Testis (tissue), 3 donors: ENCODE results near the gene AFAP1. TPM values are rescaled to one million over a fixed set of nuclear protein-coding genes. Genes with fewer than 3 reads are reported as not detected.

Experiments used
- DNase-seq: peaks from one replicate; pipeline ENCODE4 v3.0.0-alpha.2; 2019
- H3K27ac ChIP-seq, 2 donors: fragments of 200-600 bp; sonication (generic); one replicate each; pipeline ENCODE4 v1.5.1; 2019
- H3K27me3 ChIP-seq: fragments of 200-600 bp; sonication (generic); one replicate; pipeline ENCODE4 v1.5.1; 2019
- H3K36me3 ChIP-seq: fragments of 200-600 bp; sonication (generic); one replicate; pipeline ENCODE4 v1.5.1; 2017; ENCODE audit warnings: low read depth; ENCODE audit errors: missing control alignments
- H3K4me1 ChIP-seq: fragments of 200-600 bp; sonication (generic); one replicate; pipeline ENCODE4 v1.5.1; 2019
- H3K4me3 ChIP-seq, 2 donors: fragments of 200-600 bp; sonication (generic); one replicate each; pipeline ENCODE4 v1.5.1; 2017 to 2019
- H3K9me3 ChIP-seq: fragments of 200-600 bp; sonication (generic); one replicate; pipeline ENCODE4 v1.5.1; 2017
- POLR2A ChIP-seq: fragments of 450-650 bp; IDR thresholded peaks from one replicate; pipeline ENCODE4 v1.6.1; 2017; ENCODE audit warnings: antibody characterized with exemption, mild to moderate bottlenecking, moderate library complexity
- WGBS, 2 donors: methylation state at CpG; one replicate each; pipeline ENCODE4 v1.1.5; 2018; 5-methylcytosine and 5-hydroxymethylcytosine counted together
- intact Hi-C: fragments of 100-400 bp; cut with DNase I; formaldehyde crosslinking; loops from one replicate; pipeline ENCODE4 v1.15.1; 2023; ENCODE audit warnings: low total_unique reads
- polyA plus RNA-seq: library from polyadenylated mRNA; stranded (reverse); fragments of 350-450 nt; fragmentation: Illumina TruSeq; extraction: RNeasy Lipid Tissue Mini Kit (QIAGEN cat#74804); gene quantifications from one replicate; pipeline ENCODE4 v1.2.3, GENCODE V29; 2014; ENCODE audit warnings: low read depth, low replicate concordance; ENCODE audit not compliant: insufficient read depth
- total RNA-seq, 2 donors: library from RNA; depleted of rRNA; stranded (reverse); fragments of >200 nt; gene quantifications; one replicate each; pipeline ENCODE4 v1.2.3, GENCODE V29; 2016
- TF ChIP-seq, protein P1 (sequence below), 3 experiments: fragments of 450-650 bp in 2 of 3; fragments of 200-600 bp in 1 of 3; sonication (generic) in 1 of 3; IDR thresholded peaks; one replicate each; pipeline ENCODE4 v1.5.1; 2016 to 2019; ENCODE audit warnings: antibody characterized with exemption in 3 of 3, mild to moderate bottlenecking in 2 of 3, moderate library complexity in 1 of 3

AFAP1 gene
- total and polyA plus RNA-seq, 3 donors from 2014 or later, result 23.1 to 52.4 (median 51.4) TPM

DNA sequence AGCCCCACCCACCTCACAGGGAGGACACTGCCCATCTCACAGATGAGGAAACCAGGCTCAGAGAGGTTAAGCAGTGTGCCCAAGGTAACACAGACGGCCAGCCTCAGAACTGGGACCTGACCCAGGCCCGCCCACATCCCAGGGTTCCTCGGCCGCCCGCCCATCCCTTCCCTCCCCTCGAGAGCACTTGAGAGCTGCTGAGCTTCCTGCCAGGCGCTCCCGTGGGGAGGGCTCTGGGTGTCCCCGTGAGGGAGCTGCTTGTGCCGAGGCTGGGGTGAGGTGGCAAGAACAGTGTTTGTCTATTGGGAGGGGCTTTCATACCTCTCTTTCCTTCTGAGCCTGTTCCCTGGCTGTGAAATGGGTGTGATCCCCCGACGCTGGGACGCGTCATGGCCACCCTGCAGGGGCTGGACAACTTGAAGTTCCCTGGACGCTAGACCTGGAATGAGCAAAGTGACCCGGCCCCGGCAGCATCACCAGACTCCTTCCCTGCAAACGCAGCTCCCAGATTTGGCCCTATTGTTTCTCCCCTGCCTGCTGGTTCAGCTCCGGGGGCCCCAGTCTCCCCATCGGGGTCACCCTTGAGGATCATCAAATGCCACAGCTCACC is 204.9 kb downstream of the AFAP1 start:
- TF ChIP-seq, protein P1, sequence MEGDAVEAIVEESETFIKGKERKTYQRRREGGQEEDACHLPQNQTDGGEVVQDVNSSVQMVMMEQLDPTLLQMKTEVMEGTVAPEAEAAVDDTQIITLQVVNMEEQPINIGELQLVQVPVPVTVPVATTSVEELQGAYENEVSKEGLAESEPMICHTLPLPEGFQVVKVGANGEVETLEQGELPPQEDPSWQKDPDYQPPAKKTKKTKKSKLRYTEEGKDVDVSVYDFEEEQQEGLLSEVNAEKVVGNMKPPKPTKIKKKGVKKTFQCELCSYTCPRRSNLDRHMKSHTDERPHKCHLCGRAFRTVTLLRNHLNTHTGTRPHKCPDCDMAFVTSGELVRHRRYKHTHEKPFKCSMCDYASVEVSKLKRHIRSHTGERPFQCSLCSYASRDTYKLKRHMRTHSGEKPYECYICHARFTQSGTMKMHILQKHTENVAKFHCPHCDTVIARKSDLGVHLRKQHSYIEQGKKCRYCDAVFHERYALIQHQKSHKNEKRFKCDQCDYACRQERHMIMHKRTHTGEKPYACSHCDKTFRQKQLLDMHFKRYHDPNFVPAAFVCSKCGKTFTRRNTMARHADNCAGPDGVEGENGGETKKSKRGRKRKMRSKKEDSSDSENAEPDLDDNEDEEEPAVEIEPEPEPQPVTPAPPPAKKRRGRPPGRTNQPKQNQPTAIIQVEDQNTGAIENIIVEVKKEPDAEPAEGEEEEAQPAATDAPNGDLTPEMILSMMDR (IDR thresholded peaks at IDR 0.05), result no peak
- TF ChIP-seq POLR2A, result no peak

DNA sequence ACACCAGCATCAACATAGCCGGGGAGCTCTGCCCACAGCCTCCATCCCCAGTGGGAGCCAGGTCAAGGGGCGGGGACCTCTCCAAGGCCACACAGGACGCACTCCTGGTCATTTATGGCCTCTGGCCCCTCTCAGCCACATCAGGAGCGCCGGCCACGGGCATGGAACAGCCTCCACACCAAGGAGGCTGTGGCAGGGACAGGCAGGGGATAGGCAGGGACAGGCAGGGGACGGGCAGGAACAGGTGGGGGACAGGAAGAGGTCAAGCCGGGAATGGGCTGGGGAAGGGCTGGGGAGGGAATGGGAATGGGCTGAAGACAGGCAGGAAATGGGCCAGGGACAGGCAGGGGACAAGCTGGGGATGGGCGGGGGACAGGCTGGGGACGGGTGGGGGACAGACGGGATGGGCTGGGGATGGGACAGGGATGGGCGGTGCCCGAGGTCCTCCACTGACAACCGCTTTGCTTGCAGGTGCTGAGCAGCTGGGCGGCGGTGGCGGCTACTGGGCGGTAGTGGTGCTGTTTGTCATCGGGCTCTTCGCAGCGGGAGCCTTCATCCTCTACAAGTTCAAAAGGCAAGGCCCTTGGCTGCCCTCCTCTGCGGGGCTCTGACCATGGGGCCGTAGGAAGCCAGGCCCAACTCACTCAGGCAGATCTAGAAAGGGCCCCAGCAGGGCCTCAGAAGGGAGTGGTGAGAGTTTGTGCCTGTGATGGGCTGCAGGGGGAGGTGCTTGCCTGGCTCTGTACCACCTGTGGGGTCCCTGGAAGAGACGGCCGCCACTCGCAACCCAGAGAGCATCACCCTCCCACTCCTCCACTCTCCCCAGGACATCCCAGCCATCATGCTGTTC is 205.6 kb downstream of the AFAP1 start:
- TF ChIP-seq, protein P1 (IDR thresholded peaks at IDR 0.05), result no peak
- TF ChIP-seq POLR2A, result no peak
- H3K4me1 ChIP-seq, result no peaks in the 10 kb centered on the region
- H3K4me3 ChIP-seq, result no peak overlapping the region
- 79 to 80% methylated on average over 7 to 25 of the region's 26 CpGs for WGBS, 2 donors
- no peaks in the 10 kb centered on the region for H3K36me3 ChIP-seq
- H3K9me3 ChIP-seq, result no peaks in the 10 kb centered on the region
- no peaks in the 10 kb centered on the region for H3K27me3 ChIP-seq
- DNase-seq, result no peak
- H3K27ac ChIP-seq, result no peak overlapping the region
- intact Hi-C loops, result no loop called here

More for the DNA sequence above, 204.9 kb downstream of the AFAP1 start:
- H3K9me3 ChIP-seq, result no peaks in the 10 kb centered on the region
- no peak overlapping the region for H3K27ac ChIP-seq
- DNase-seq, result no peak
- no peaks in the 10 kb centered on the region for H3K36me3 ChIP-seq
- WGBS, 2 donors, result 75 to 86% methylated on average over 15 to 20 of the region's 20 CpGs
- H3K27me3 ChIP-seq, result no peaks in the 10 kb centered on the region
- intact Hi-C loops, result no loop called here
- H3K4me1 ChIP-seq, result no peaks in the 10 kb centered on the region
- H3K4me3 ChIP-seq, result no peak overlapping the region

DNA sequence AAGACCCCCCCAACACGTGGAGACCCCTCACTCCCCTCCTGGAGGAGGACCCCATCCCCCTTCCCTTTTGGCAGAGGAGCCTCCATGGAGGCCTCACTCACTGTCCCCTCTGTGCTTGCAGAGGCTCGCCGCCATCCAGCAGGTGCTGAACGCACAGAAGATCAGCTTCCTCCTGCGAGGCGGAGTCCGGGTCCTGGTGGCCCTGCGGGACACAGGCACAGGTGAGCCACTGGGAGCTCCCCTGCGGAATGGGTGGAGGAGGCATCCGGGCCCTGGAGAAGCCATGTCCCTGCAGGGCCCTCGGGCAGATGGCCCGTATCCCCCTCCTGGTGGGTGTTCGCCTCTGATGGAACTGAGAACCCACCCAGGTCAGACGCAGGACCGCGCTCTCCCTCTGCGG is 206.5 kb downstream of the AFAP1 start:
- intact Hi-C loops, result no loop called here
- TF ChIP-seq, protein P1 (IDR thresholded peaks at IDR 0.05), result no peak
- TF ChIP-seq POLR2A, result no peak
- no peak for DNase-seq
- H3K27ac ChIP-seq, result no peak overlapping the region
- WGBS, 2 donors, result 89 to 97% methylated on average over 8 to 13 of the region's 17 CpGs
- no peaks in the 10 kb centered on the region for H3K36me3 ChIP-seq
- H3K4me1 ChIP-seq, result no peaks in the 10 kb centered on the region
- no peaks in the 10 kb centered on the region for H3K27me3 ChIP-seq
- H3K4me3 ChIP-seq, result no peak overlapping the region
- H3K9me3 ChIP-seq, result no peaks in the 10 kb centered on the region

DNA sequence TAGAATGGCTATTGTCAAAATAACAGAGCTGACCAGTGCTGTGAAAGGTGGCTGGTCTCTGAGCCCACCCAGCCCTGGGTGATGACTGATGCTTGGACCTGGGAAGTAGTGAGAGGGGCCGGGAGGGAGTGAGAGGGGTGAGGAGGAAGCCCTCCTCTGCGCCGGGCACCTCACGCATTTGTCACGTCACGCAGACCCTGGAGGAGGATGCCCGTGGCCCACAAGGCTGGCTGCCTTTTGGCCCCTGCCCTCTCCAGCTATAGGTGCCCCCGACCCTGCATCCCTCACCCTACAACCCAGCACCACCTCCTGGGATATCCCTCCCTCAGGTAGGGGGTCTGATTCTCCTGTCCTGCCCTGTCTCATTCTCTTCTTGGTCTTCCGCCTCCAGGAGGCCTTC is 207.4 kb downstream of the AFAP1 start:
- Histone ChIP-seq H3K4me1 (no peaks in the 10 kb centered on the region), H3K27me3 (no peaks in the 10 kb centered on the region), H3K4me3 (no peak overlapping the region), H3K36me3 (no peaks in the 10 kb centered on the region), H3K27ac (no peak overlapping the region), H3K9me3 (no peaks in the 10 kb centered on the region)
- 86 to 90% methylated on average over 8 to 9 of the region's 9 CpGs for WGBS, 2 donors
- intact Hi-C loops, result no loop called here
- DNase-seq, result no peak
- TF ChIP-seq, protein P1 (IDR thresholded peaks at IDR 0.05), result no peak
- no peak for TF ChIP-seq POLR2A
